ENCODE results near the gene COA1. TPM values are rescaled to one million over a fixed set of nuclear protein-coding genes. Genes with fewer than 3 reads are reported as not detected.
A peak's percentile ranks its signal among the peaks of the same experiment; 100 is the strongest.

The COA1 gene
- total and polyA plus RNA-seq, 9 of the 15 experiments (the other 6 are each of a cell fraction or from before 2014, with no cell fraction given), result 98.9 to 463 (median 181) TPM

DNA sequence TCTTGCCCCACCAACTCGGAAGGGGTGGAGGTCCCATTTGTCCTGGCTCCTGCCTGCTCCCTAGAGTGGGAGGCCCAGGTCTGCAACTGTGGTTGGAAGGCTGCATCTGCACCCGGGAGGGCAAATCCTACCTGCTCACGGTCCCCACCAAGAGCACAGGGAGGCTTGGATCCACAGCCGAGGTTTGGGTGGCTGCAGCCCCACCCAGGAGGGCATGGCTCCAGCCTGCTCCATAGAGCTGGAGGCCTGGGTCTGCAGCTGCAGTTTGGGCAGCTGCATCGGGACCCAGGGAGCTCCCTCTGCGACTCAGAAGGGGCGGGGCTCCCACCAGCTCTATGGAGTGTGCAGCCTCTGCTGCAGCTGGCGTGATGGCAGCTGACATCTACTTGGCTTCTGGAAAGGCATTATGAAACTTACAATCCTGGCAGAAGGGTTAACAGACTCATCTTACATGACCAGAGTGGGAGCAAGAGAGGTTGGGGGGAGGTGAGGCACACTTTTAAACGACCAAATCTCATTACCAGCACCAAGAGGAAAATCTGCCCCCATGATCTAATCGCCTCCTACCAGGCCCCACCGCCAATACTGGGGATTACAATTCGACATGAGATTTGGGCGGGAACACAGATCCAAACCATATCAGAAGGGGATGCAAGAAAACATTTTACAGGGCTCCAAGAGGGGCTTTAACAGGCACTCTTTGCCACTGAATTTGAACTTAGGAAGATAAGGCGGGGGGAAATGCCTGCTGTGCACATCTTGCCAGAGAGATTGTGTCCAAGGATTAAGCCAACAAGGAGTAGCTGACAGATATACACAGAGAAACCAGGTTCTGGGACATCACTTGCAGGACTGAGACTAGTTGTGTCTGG, 20.9 kb upstream of the COA1 start (continued):
- TF ChIP-seq, protein P1, sequence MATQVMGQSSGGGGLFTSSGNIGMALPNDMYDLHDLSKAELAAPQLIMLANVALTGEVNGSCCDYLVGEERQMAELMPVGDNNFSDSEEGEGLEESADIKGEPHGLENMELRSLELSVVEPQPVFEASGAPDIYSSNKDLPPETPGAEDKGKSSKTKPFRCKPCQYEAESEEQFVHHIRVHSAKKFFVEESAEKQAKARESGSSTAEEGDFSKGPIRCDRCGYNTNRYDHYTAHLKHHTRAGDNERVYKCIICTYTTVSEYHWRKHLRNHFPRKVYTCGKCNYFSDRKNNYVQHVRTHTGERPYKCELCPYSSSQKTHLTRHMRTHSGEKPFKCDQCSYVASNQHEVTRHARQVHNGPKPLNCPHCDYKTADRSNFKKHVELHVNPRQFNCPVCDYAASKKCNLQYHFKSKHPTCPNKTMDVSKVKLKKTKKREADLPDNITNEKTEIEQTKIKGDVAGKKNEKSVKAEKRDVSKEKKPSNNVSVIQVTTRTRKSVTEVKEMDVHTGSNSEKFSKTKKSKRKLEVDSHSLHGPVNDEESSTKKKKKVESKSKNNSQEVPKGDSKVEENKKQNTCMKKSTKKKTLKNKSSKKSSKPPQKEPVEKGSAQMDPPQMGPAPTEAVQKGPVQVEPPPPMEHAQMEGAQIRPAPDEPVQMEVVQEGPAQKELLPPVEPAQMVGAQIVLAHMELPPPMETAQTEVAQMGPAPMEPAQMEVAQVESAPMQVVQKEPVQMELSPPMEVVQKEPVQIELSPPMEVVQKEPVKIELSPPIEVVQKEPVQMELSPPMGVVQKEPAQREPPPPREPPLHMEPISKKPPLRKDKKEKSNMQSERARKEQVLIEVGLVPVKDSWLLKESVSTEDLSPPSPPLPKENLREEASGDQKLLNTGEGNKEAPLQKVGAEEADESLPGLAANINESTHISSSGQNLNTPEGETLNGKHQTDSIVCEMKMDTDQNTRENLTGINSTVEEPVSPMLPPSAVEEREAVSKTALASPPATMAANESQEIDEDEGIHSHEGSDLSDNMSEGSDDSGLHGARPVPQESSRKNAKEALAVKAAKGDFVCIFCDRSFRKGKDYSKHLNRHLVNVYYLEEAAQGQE (IDR thresholded peaks at IDR 0.05; ENCODE audit: borderline replicate concordance), result no peak
- TF ChIP-seq, protein P1 (CRISPR knock-in tag; IDR thresholded peaks at IDR 0.05; ENCODE audit: low read depth), result no peak
- TF ChIP-seq RFX7 (CRISPR knock-in tag; IDR thresholded peaks at IDR 0.05) (no peak), MXI1 (IDR thresholded peaks at IDR 0.05; ENCODE audit: low read depth, low read length) (no peak), JUN (IDR thresholded peaks at IDR 0.05; ENCODE audit: borderline replicate concordance, low read depth, low read length) (no peak), JUN (CRISPR knock-in tag; IDR thresholded peaks at IDR 0.05; ENCODE audit: borderline replicate concordance) (no peak), HDGF (IDR thresholded peaks at IDR 0.05) (no peak), MYC (IDR thresholded peaks at IDR 0.05; ENCODE audit: low read depth, low read length) (no peak), MYC (CRISPR knock-in tag; IDR thresholded peaks at IDR 0.05; ENCODE audit: borderline replicate concordance, low read depth) (no peak), RBM22 (IDR thresholded peaks at IDR 0.05; ENCODE audit: low read depth, low read length, poor library complexity, severe bottlenecking) (no peak), CC2D1A (IDR thresholded peaks at IDR 0.05) (peak; percentile 61)
- TF ChIP-seq, protein P2, sequence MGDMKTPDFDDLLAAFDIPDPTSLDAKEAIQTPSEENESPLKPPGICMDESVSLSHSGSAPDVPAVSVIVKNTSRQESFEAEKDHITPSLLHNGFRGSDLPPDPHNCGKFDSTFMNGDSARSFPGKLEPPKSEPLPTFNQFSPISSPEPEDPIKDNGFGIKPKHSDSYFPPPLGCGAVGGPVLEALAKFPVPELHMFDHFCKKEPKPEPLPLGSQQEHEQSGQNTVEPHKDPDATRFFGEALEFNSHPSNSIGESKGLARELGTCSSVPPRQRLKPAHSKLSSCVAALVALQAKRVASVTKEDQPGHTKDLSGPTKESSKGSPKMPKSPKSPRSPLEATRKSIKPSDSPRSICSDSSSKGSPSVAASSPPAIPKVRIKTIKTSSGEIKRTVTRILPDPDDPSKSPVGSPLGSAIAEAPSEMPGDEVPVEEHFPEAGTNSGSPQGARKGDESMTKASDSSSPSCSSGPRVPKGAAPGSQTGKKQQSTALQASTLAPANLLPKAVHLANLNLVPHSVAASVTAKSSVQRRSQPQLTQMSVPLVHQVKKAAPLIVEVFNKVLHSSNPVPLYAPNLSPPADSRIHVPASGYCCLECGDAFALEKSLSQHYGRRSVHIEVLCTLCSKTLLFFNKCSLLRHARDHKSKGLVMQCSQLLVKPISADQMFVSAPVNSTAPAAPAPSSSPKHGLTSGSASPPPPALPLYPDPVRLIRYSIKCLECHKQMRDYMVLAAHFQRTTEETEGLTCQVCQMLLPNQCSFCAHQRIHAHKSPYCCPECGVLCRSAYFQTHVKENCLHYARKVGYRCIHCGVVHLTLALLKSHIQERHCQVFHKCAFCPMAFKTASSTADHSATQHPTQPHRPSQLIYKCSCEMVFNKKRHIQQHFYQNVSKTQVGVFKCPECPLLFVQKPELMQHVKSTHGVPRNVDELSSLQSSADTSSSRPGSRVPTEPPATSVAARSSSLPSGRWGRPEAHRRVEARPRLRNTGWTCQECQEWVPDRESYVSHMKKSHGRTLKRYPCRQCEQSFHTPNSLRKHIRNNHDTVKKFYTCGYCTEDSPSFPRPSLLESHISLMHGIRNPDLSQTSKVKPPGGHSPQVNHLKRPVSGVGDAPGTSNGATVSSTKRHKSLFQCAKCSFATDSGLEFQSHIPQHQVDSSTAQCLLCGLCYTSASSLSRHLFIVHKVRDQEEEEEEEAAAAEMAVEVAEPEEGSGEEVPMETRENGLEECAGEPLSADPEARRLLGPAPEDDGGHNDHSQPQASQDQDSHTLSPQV (IDR thresholded peaks at IDR 0.05), result no peak
- TF ChIP-seq, protein P3, sequence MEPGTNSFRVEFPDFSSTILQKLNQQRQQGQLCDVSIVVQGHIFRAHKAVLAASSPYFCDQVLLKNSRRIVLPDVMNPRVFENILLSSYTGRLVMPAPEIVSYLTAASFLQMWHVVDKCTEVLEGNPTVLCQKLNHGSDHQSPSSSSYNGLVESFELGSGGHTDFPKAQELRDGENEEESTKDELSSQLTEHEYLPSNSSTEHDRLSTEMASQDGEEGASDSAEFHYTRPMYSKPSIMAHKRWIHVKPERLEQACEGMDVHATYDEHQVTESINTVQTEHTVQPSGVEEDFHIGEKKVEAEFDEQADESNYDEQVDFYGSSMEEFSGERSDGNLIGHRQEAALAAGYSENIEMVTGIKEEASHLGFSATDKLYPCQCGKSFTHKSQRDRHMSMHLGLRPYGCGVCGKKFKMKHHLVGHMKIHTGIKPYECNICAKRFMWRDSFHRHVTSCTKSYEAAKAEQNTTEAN (CRISPR knock-in tag; IDR thresholded peaks at IDR 0.05), result no peak
